K562 (cell line): Measurements from ENCODE around the gene SIGLEC6. TPM values are rescaled to one million over a fixed set of nuclear protein-coding genes. Genes with fewer than 3 reads are reported as not detected.

ENCODE experiments used
- ATAC-seq: fragments of 200-7000 bp; cut with Tn5 transposase; 3 replicates; pipeline ENCODE4 v1.9.1; 2020; ENCODE audit warnings: moderate library complexity
- BruUV-seq: library from RNA; stranded (reverse); fragments of 400-500 nt; replicated peaks from 2 replicates; lab custom pipeline; 2021; lab: Mats Ljungman, UMichigan
- CTCF ChIA-PET: fragments of 300-600 bp; formaldehyde crosslinking; extraction: SDS; loops from one replicate; lab custom pipeline; 2021; ENCODE audit warnings: low intra/inter-chr PET ratio; lab: Yijun Ruan, JAX
- POLR2A ChIA-PET: fragments of 300-600, 350-650 bp; sonication (Branson Sonifier 250); formaldehyde crosslinking; extraction: SDS; loops from one replicate; lab custom pipeline; 2021; ENCODE audit warnings: antibody characterized with exemption, inconsistent platforms; lab: Yijun Ruan, JAX
- DNase-seq, 4 experiments: peaks; one replicate each; pipeline versions ENCODE4 v3.0.0 to v3.0.0-alpha.2; 2011 to 2018; ENCODE audit warnings: low spot score in 3 of 4, mixed read lengths in 3 of 4; ENCODE audit errors: extremely low read depth in 1 of 4
- FAIRE-seq: peaks from 2 replicates; lab custom pipeline; 2011; peaks lifted over from hg19 to GRCh38; lab: Jason Lieb, UNC
- H2AFZ ChIP-seq: 2 replicates; pipeline ENCODE4 v1.6.0; 2011; ENCODE audit warnings: low read depth, low read length, control low read depth, inconsistent platforms
- H3K27ac ChIP-seq: fragments of 200-600 bp; 3 replicates; pipeline ENCODE4 v1.8.0; 2011; ENCODE audit warnings: low read depth, mild to moderate bottlenecking, control low read depth, inconsistent platforms, low read length, moderate library complexity, mixed read lengths; ENCODE audit errors: extremely low read depth
- H3K27me3 ChIP-seq, 2 experiments: fragments of 300-600 bp in 1 of 2; 2 replicates in 1 of 2; 3 replicates in 1 of 2; pipeline versions ENCODE4 v1.6.0 to v1.8.0; 2011; ENCODE audit warnings: inconsistent platforms in 2 of 2, low read length in 2 of 2, mild to moderate bottlenecking in 1 of 2, mixed read lengths in 1 of 2, moderate library complexity in 1 of 2; ENCODE audit not compliant: control insufficient read depth in 2 of 2, insufficient read depth in 2 of 2
- H3K36me3 ChIP-seq: fragments of 300-600 bp; 3 replicates; pipeline ENCODE4 v1.8.0; 2011; ENCODE audit warnings: mild to moderate bottlenecking, low read length, inconsistent platforms; ENCODE audit not compliant: control insufficient read depth, insufficient read depth
- H3K4me1 ChIP-seq, 2 experiments: fragments of 200-600 bp in 1 of 2; replicated peaks in 1 of 2; 2 replicates in 1 of 2; 3 replicates in 1 of 2; pipeline versions ENCODE4 v1.5.1 to v1.8.0; 2011; ENCODE audit warnings: inconsistent platforms in 2 of 2, low read length in 2 of 2, mild to moderate bottlenecking in 1 of 2, mixed read lengths in 1 of 2, moderate library complexity in 1 of 2; ENCODE audit not compliant: control insufficient read depth in 2 of 2, insufficient read depth in 2 of 2
- H3K4me2 ChIP-seq: 2 replicates; pipeline ENCODE4 v1.6.1; 2011; ENCODE audit warnings: low read length, control low read depth, inconsistent platforms, mixed read lengths; ENCODE audit not compliant: insufficient read depth
- H3K4me3 ChIP-seq: fragments of 200-600 bp; sonication (generic), shearing (Covaris generic); 2 replicates; pipeline ENCODE4 v1.5.1; 2016; ENCODE audit warnings: control low read depth, inconsistent platforms
- H3K79me2 ChIP-seq: fragments of 200-600 bp; 3 replicates; pipeline ENCODE4 v1.8.0; 2011; ENCODE audit warnings: low read length, inconsistent platforms; ENCODE audit not compliant: control insufficient read depth, insufficient read depth
- H3K9ac ChIP-seq, 2 experiments: 2 replicates each; pipeline versions ENCODE4 v1.6.0 to v1.6.1; 2011; ENCODE audit warnings: low read depth in 2 of 2, low read length in 2 of 2, control low read depth in 1 of 2, inconsistent platforms in 1 of 2, mild to moderate bottlenecking in 1 of 2, mixed read lengths in 1 of 2; ENCODE audit not compliant: insufficient read depth in 1 of 2
- H3K9me1 ChIP-seq: one replicate; pipeline ENCODE4 v1.6.0; 2011; ENCODE audit warnings: inconsistent platforms, mild to moderate bottlenecking, low read length, moderate library complexity; ENCODE audit not compliant: control insufficient read depth, insufficient read depth
- H3K9me3 ChIP-seq: replicated peaks from 2 replicates; pipeline ENCODE4 v1.5.1; 2011; ENCODE audit warnings: low read depth, low read length, inconsistent platforms; ENCODE audit not compliant: control insufficient read depth, insufficient read depth
- H4K20me1 ChIP-seq: replicated peaks from 2 replicates; pipeline ENCODE4 v1.6.1; 2011; ENCODE audit warnings: low read length, inconsistent platforms, mixed read lengths; ENCODE audit not compliant: control insufficient read depth, insufficient read depth
- CBX1 ChIP-seq: sonication (generic); IDR thresholded peaks from 2 replicates; pipeline ENCODE4 v1.6.1; 2016; ENCODE audit warnings: antibody characterized with exemption, low read depth, mild to moderate bottlenecking
- CREBBP ChIP-seq: IDR thresholded peaks from one replicate; pipeline ENCODE4 v1.6.1; 2012; ENCODE audit warnings: low read depth, mild to moderate bottlenecking, control low read depth, inconsistent platforms, low read length
- NFIC ChIP-seq: fragments of 450-650 bp; IDR thresholded peaks from 2 replicates; pipeline ENCODE4 v1.6.1; 2017; ENCODE audit warnings: mild to moderate bottlenecking, inconsistent platforms
- NR2C2 ChIP-seq, 2 experiments: fragments of 200-800 bp in 1 of 2; sonication (Bioruptor generic) in 1 of 2; sonication (generic) in 1 of 2; formaldehyde crosslinking in 1 of 2; IDR thresholded peaks; 2 replicates each; pipeline versions ENCODE4 v1.6.1 to v1.8.0; 2016 to 2022; ENCODE audit warnings: mild to moderate bottlenecking in 1 of 2, missing compliant biosample characterization in 1 of 2, missing genetic modification characterization in 1 of 2, missing genetic modification reagents in 1 of 2
- RHOXF2B ChIP-seq: fragments of 250-450 bp; sonication (Bioruptor Pico); conservative IDR thresholded peaks from 2 replicates; pipeline ENCODE4 v1.5.1; 2021
- SMARCE1 ChIP-seq: fragments of 450-650 bp; IDR thresholded peaks from 2 replicates; pipeline ENCODE4 v1.7.1; 2016; ENCODE audit warnings: mild to moderate bottlenecking
- SMC3 ChIP-seq: conservative IDR thresholded peaks from 2 replicates; pipeline ENCODE4 v1.6.1; 2011; ENCODE audit warnings: low read depth, low read length, improper control_type of control experiment; ENCODE audit not compliant: insufficient read depth
- TEAD2 ChIP-seq: fragments of 450-650 bp; IDR thresholded peaks from 2 replicates; pipeline ENCODE4 v1.6.1; 2016; ENCODE audit warnings: missing genetic modification characterization, control low read depth, missing compliant biosample characterization
- ZBTB7A ChIP-seq: IDR thresholded peaks from 2 replicates; pipeline ENCODE4 v1.6.1; 2011; ENCODE audit warnings: low read depth, mild to moderate bottlenecking, low read length, moderate library complexity, borderline replicate concordance; ENCODE audit not compliant: control insufficient read depth
- ZKSCAN3 ChIP-seq: fragments of 250-450 bp; sonication (Bioruptor Pico); IDR thresholded peaks from 2 replicates; pipeline ENCODE4 v1.4.0; 2020
- ZNF347 ChIP-seq: fragments of 450-650 bp; formaldehyde crosslinking; IDR thresholded peaks from 2 replicates; pipeline ENCODE4 v1.4.0; 2020; ENCODE audit warnings: low read depth, mild to moderate bottlenecking, moderate library complexity
- WGBS: fragments of 100-300 bp; shearing (Covaris generic); methylation state at CpG from one replicate; pipeline ENCODE4 v1.1.6; 2016; ENCODE audit warnings: low coverage, mixed read lengths; ENCODE audit not compliant: insufficient coverage; ENCODE audit errors: missing lambda C conversion rate; 5-methylcytosine and 5-hydroxymethylcytosine counted together
- in situ Hi-C: fragments of 300-500 bp; cut with MboI; formaldehyde crosslinking; loops from 4 replicates; pipeline ENCODE4 v1.15.0; 2018; ENCODE audit warnings: inconsistent platforms, mixed read lengths
- intact Hi-C: fragments of 100-400 bp; cut with micrococcal nuclease; formaldehyde crosslinking; loops from 2 replicates; pipeline ENCODE4 v1.14.2; 2022
- polyA plus RNA-seq, 8 experiments: library from polyadenylated mRNA; depleted of rRNA in 4 of 8; stranded (reverse) in 5 of 8; unstranded in 3 of 8; fragments of >200 nt; fragmentation: Nextera tagmentation in 2 of 8; fragmentation: Illumina TruSeq in 1 of 8; extraction: Ambion mirVana in 2 of 8; extraction: Trizol in 1 of 8; gene quantifications; 2 replicates each; pipeline versions ENCODE4 v1.2.1 to v1.2.3, GENCODE V29; 2011 to 2014; ENCODE audit warnings: inconsistent platforms in 1 of 8, missing spikeins in 1 of 8
- total RNA-seq, 7 experiments: library from RNA; depleted of rRNA in 6 of 7; stranded (reverse); fragments of >200 nt in 6 of 7; fragmentation: Illumina TruSeq in 2 of 7; extraction: Trizol in 2 of 7; gene quantifications; 2 replicates each; pipeline versions ENCODE4 v1.2.1 to v1.2.3, GENCODE V29; 2011 to 2021; ENCODE audit warnings: low replicate concordance in 1 of 7
- TF ChIP-seq, protein P1 (sequence below): fragments of 450-650 bp; IDR thresholded peaks from 2 replicates; pipeline ENCODE4 v1.6.1; 2016; ENCODE audit warnings: mild to moderate bottlenecking
- TF ChIP-seq, protein P2 (sequence below): fragments of 200-400 bp; formaldehyde crosslinking; IDR thresholded peaks from 2 replicates; pipeline ENCODE4 v1.6.1; 2017; ENCODE audit warnings: mild to moderate bottlenecking, low read depth, low read length, moderate library complexity
- TF ChIP-seq, protein P3 (sequence below): sonication (generic); formaldehyde crosslinking; IDR thresholded peaks from 2 replicates; pipeline ENCODE4 v1.8.0; 2022; ENCODE audit warnings: missing genetic modification reagents, mild to moderate bottlenecking, moderate library complexity, borderline replicate concordance

Gene SIGLEC6
- total and polyA plus RNA-seq, 9 of the 15 experiments (the other 6 are each of a cell fraction or from before 2014, with no cell fraction given): 0.03 to 17.5 (median 0.71) TPM

DNA sequence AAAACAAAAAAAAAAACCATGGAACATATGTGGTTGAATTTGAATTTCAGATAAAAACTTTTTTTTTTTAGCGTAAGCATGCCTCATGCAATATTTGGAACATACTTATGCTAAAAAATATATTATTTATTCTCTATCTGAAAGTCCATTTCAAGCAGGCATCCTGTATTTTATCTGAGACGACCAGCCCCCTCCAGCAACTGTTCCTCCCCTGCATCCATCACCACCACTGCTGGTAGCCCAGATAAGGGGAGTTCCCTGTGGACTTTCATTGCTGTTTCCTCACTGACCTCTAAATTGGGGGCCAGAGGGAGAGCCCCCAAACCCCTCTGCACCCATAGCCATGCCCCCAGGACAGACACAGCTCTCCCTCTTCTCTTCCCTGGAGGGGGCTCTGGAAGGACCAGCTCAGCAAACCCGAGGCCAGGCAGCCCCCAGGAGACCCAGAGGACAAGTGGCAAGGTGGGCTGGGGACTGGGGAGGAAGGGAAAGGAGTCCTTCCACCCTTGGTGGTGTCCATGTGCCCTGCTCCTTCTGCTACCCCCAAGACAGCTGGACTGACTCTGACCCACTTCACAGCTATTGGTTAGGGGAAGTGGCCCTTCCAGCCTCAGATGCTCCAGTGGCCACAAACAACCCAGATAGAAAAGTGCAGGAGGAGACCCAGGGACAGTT, 23.3 kb downstream of the SIGLEC6 start (continued):
- TF ChIP-seq, protein P1, sequence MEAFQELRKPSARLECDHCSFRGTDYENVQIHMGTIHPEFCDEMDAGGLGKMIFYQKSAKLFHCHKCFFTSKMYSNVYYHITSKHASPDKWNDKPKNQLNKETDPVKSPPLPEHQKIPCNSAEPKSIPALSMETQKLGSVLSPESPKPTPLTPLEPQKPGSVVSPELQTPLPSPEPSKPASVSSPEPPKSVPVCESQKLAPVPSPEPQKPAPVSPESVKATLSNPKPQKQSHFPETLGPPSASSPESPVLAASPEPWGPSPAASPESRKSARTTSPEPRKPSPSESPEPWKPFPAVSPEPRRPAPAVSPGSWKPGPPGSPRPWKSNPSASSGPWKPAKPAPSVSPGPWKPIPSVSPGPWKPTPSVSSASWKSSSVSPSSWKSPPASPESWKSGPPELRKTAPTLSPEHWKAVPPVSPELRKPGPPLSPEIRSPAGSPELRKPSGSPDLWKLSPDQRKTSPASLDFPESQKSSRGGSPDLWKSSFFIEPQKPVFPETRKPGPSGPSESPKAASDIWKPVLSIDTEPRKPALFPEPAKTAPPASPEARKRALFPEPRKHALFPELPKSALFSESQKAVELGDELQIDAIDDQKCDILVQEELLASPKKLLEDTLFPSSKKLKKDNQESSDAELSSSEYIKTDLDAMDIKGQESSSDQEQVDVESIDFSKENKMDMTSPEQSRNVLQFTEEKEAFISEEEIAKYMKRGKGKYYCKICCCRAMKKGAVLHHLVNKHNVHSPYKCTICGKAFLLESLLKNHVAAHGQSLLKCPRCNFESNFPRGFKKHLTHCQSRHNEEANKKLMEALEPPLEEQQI: peak; percentile 81
- TF ChIP-seq SMARCE1 (peak; percentile 96), ZNF347 (CRISPR knock-in tag) (no peak), CREBBP (no peak), TEAD2 (no peak)

DNA sequence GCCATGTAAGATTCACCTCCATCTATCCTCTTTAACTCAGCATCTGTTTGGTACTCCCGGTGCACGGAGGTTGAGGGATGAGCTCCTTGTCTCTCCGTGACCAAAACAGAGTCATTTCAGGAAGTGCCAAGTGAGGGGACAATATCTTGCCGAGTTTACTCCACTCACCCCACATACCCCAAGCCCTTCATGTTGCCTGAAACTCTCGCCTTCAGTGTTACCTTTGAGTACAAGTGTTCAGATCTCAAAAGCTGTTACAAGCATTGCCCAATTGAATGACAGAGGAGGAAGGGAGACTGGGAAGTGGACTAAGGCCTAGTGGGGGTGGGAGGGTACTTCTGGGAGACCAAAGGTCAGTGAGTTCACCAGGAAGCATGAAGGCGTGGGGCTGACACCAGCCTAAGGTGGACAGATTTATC, 23.8 kb downstream of the SIGLEC6 start:
- Histone ChIP-seq H3K27me3 (no peaks in the 10 kb centered on the region), H3K36me3 (no peaks in the 10 kb centered on the region), H3K9ac (peak overlapping the region; percentile 15 to 82; a peak in 3 of 4 replicates), H3K4me2 (peak overlapping the region; percentile 86), H3K4me1 (peaks cover 35 to 58% of the 10 kb centered on the region in 2 experiments), H4K20me1 (no peaks in the 10 kb centered on the region), H3K4me3 (peak overlapping the region; percentile 7; the same call in 1 of the 2 replicates), H3K9me1 (no peaks in the 10 kb centered on the region), H3K27ac (peak overlapping the region; percentile 98), H3K9me3 (no peaks in the 10 kb centered on the region; the same call in 1 of the 2 replicates), H2AFZ (peak overlapping the region; percentile 82), H3K79me2 (peaks cover 12% of the 10 kb centered on the region)
- FAIRE-seq (peak; percentile 92), ATAC-seq (peak; percentile 86), DNase-seq (peak; percentile 64 to 91 (median 77))
- in situ Hi-C loops: no loop called here
- POLR2A ChIA-PET: interaction anchor here (0.7 to 1.9 kb wide), 6 partner anchors 10 to 130 kb away, joined by 3 to 12 read pairs (median 4); partner anchors contain the start of gene CEACAM18
- intact Hi-C loops: loop anchor here (2.0 kb wide), 2 partner anchors 39 to 65 kb away; no protein-coding TSS in a partner anchor
- CTCF ChIA-PET: no interaction called here
- 4% methylated on average over 6 of the region's 6 CpGs for WGBS
- BruUV-seq: no TSS peak
- TF ChIP-seq RHOXF2B (no peak), CBX1 (no peak), ZKSCAN3 (CRISPR knock-in tag) (no peak), SMC3 (no peak), NR2C2 (CRISPR knock-in tag; IDR thresholded peaks at IDR 0.05) (0 out of 2 replicates have a peak, but pooled peaks have one; percentile 32), NR2C2 (tag; IDR thresholded peaks at IDR 0.05) (peak; percentile 90), NFIC (no peak), ZBTB7A (no peak)
- TF ChIP-seq, protein P2, sequence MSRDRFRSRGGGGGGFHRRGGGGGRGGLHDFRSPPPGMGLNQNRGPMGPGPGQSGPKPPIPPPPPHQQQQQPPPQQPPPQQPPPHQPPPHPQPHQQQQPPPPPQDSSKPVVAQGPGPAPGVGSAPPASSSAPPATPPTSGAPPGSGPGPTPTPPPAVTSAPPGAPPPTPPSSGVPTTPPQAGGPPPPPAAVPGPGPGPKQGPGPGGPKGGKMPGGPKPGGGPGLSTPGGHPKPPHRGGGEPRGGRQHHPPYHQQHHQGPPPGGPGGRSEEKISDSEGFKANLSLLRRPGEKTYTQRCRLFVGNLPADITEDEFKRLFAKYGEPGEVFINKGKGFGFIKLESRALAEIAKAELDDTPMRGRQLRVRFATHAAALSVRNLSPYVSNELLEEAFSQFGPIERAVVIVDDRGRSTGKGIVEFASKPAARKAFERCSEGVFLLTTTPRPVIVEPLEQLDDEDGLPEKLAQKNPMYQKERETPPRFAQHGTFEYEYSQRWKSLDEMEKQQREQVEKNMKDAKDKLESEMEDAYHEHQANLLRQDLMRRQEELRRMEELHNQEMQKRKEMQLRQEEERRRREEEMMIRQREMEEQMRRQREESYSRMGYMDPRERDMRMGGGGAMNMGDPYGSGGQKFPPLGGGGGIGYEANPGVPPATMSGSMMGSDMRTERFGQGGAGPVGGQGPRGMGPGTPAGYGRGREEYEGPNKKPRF: no peak
- TF ChIP-seq, protein P3, sequence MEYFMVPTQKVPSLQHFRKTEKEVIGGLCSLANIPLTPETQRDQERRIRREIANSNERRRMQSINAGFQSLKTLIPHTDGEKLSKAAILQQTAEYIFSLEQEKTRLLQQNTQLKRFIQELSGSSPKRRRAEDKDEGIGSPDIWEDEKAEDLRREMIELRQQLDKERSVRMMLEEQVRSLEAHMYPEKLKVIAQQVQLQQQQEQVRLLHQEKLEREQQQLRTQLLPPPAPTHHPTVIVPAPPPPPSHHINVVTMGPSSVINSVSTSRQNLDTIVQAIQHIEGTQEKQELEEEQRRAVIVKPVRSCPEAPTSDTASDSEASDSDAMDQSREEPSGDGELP (CRISPR knock-in tag): no peak
